PC-9 (cell line): ENCODE measurements around the gene RGS7. TPM values are rescaled to one million over a fixed set of nuclear protein-coding genes. Genes with fewer than 3 reads are reported as not detected.

Source experiments
- BruUV-seq: library from RNA; stranded (reverse); fragments of 400-500 nt; replicated peaks from 2 replicates; lab custom pipeline; 2021; lab: Mats Ljungman, UMichigan
- CTCF ChIA-PET: fragments of 300-600 bp; sonication (Branson Sonifier 250); formaldehyde crosslinking; loops from one replicate; lab custom pipeline; 2022; ENCODE audit warnings: antibody characterized with exemption; lab: Charles Lee
- POLR2A ChIA-PET: fragments of 300-600 bp; sonication (Branson Sonifier 250); formaldehyde crosslinking; loops from one replicate; lab custom pipeline; 2022; ENCODE audit warnings: antibody characterized with exemption; ENCODE audit not compliant: unreplicated experiment; lab: Charles Lee
- DNase-seq, 2 experiments: peaks; one replicate each; pipeline versions ENCODE4 v3.0.0 to v3.0.0-alpha.2; 2015 to 2022; ENCODE audit warnings: mixed read lengths in 1 of 2
- H2AFZ ChIP-seq: fragments of 200-600 bp; sonication (generic); 2 replicates; pipeline ENCODE4 v1.8.1; 2017; ENCODE audit warnings: antibody characterized with exemption
- H3F3A ChIP-seq: fragments of 200-600 bp; sonication (generic); 2 replicates; pipeline ENCODE4 v1.8.1; 2017; ENCODE audit warnings: antibody characterized with exemption, mild to moderate bottlenecking, low read depth; ENCODE audit not compliant: insufficient read depth
- H3K27ac ChIP-seq: fragments of 200-600 bp; sonication (generic); 2 replicates; pipeline ENCODE4 v1.6.1; 2016; ENCODE audit warnings: mixed run types
- H3K27me3 ChIP-seq: fragments of 200-600 bp; sonication (generic); 2 replicates; pipeline ENCODE4 v1.6.1; 2016; ENCODE audit warnings: low read depth, mixed run types; ENCODE audit not compliant: insufficient read depth
- H3K36me3 ChIP-seq: fragments of 200-600 bp; sonication (generic); 2 replicates; pipeline ENCODE4 v1.6.1; 2016; ENCODE audit warnings: low read depth, mixed run types
- H3K4me1 ChIP-seq: fragments of 200-600 bp; sonication (generic); replicated peaks from 2 replicates; pipeline ENCODE4 v1.6.1; 2016; ENCODE audit warnings: mixed run types; ENCODE audit not compliant: insufficient read depth
- H3K4me2 ChIP-seq: fragments of 200-600 bp; sonication (generic); 2 replicates; pipeline ENCODE4 v1.6.1; 2017; ENCODE audit warnings: mixed run types
- H3K4me3 ChIP-seq: fragments of 200-600 bp; sonication (generic); 2 replicates; pipeline ENCODE4 v1.6.1; 2016; ENCODE audit warnings: mixed run types
- H3K79me2 ChIP-seq: fragments of 200-600 bp; sonication (generic); 2 replicates; pipeline ENCODE4 v1.6.1; 2017; ENCODE audit warnings: low read depth, mixed run types
- H3K9me2 ChIP-seq: fragments of 200-600 bp; sonication (generic); 2 replicates; pipeline ENCODE4 v1.8.1; 2017; ENCODE audit warnings: mild to moderate bottlenecking; ENCODE audit not compliant: insufficient read depth
- H3K9me3 ChIP-seq: fragments of 200-600 bp; sonication (generic); 2 replicates; pipeline ENCODE4 v1.8.1; 2016; ENCODE audit warnings: low read depth; ENCODE audit not compliant: insufficient read depth
- H4K20me1 ChIP-seq: fragments of 200-600 bp; sonication (generic); 2 replicates; pipeline ENCODE4 v1.8.1; 2017; ENCODE audit not compliant: insufficient read depth
- EZH2 ChIP-seq: fragments of 200-600 bp; sonication (generic); IDR thresholded peaks from 2 replicates; pipeline ENCODE4 v1.8.0; 2017; ENCODE audit warnings: antibody characterized with exemption, low read depth
- intact Hi-C: fragments of 100-400 bp; cut with micrococcal nuclease; formaldehyde crosslinking; loops from one replicate; pipeline ENCODE4 v1.10.0; 2022; ENCODE audit not compliant: unreplicated experiment
- total RNA-seq: library from RNA; stranded (reverse); gene quantifications from 2 replicates; pipeline ENCODE4 v1.2.3, GENCODE V29; 2021
- TF ChIP-seq, protein P1 (sequence below): fragments of 200-600 bp; sonication (generic); conservative IDR thresholded peaks from 2 replicates; pipeline ENCODE4 v1.6.1; 2017; ENCODE audit warnings: mixed run types, antibody characterized with exemption, mild to moderate bottlenecking, moderate library complexity

Gene RGS7
- total RNA-seq, 1 experiment from 2014 or later, result 5.8 TPM

DNA sequence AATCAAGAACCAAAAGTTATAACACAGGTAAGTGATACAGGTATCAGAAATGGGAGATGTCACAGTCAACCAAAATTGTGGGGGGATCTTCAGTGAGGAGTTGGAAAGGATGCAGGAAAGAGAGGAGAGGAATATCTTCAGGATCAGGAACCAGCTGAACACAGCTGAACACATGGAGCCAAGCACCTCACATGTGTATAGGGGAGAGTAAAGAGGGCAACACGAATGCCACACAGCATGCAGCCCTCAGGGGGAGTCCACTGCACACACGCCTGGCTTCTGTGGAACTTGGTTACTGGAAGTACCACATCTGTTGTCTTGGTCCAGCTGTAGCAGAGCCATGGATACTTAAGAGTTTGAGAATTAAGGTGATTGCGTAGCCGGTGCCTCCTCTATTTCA lies 218.8 kb downstream of the RGS7 start:
- Histone ChIP-seq H3K27me3 (peaks cover 8% of the 10 kb centered on the region; the same call in 1 of the 2 replicates), H4K20me1 (no peaks in the 10 kb centered on the region), H3K4me3 (no peak overlapping the region), H3K4me2 (no peak overlapping the region), H3K9me3 (no peaks in the 10 kb centered on the region), H3K36me3 (no peaks in the 10 kb centered on the region), H3K4me1 (no peaks in the 10 kb centered on the region), H2AFZ (no peak overlapping the region), H3K9me2 (no peaks in the 10 kb centered on the region), H3F3A (no peaks in the 10 kb centered on the region), H3K27ac (no peak overlapping the region), H3K79me2 (no peaks in the 10 kb centered on the region)
- no peak for TF ChIP-seq EZH2
- TF ChIP-seq, protein P1, sequence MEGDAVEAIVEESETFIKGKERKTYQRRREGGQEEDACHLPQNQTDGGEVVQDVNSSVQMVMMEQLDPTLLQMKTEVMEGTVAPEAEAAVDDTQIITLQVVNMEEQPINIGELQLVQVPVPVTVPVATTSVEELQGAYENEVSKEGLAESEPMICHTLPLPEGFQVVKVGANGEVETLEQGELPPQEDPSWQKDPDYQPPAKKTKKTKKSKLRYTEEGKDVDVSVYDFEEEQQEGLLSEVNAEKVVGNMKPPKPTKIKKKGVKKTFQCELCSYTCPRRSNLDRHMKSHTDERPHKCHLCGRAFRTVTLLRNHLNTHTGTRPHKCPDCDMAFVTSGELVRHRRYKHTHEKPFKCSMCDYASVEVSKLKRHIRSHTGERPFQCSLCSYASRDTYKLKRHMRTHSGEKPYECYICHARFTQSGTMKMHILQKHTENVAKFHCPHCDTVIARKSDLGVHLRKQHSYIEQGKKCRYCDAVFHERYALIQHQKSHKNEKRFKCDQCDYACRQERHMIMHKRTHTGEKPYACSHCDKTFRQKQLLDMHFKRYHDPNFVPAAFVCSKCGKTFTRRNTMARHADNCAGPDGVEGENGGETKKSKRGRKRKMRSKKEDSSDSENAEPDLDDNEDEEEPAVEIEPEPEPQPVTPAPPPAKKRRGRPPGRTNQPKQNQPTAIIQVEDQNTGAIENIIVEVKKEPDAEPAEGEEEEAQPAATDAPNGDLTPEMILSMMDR, result no peak
- intact Hi-C loops, result no loop called here
- ChIA-PET POLR2A (no interaction called here), CTCF (no interaction called here)
- no TSS peak for BruUV-seq
- no peak for DNase-seq

DNA sequence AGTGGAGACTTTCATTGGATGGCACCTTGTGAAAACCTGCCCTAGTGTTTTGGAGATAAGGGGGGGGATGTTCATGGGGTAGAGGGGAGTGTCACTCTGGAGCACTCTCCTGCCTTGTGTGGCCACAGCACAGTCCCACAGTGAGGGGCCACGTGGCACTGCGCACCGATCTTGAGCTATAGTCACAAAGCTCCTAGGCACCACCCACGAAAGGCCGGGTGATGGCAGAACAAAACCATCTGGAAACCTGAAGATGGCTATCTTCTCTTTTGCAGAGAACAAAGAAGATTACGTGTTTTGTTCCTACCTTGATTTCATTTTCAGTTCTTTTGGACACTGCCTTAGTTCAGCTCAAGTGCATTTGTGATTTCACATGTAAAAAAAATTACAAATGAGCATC lies 220.6 kb downstream of the RGS7 start:
- Histone ChIP-seq H3K27me3 (peaks cover 8% of the 10 kb centered on the region; the same call in 1 of the 2 replicates), H3K9me2 (no peaks in the 10 kb centered on the region), H4K20me1 (no peaks in the 10 kb centered on the region), H3F3A (no peaks in the 10 kb centered on the region), H3K79me2 (no peaks in the 10 kb centered on the region), H3K9me3 (no peaks in the 10 kb centered on the region), H2AFZ (no peak overlapping the region), H3K4me3 (no peak overlapping the region), H3K4me1 (no peaks in the 10 kb centered on the region), H3K36me3 (no peaks in the 10 kb centered on the region), H3K27ac (no peak overlapping the region), H3K4me2 (no peak overlapping the region)
- intact Hi-C loops, result no loop called here
- TF ChIP-seq, protein P1, result no peak
- no peak for TF ChIP-seq EZH2
- POLR2A ChIA-PET, result no interaction called here
- no peak for DNase-seq
- CTCF ChIA-PET, result no interaction called here
- BruUV-seq, result no TSS peak

DNA sequence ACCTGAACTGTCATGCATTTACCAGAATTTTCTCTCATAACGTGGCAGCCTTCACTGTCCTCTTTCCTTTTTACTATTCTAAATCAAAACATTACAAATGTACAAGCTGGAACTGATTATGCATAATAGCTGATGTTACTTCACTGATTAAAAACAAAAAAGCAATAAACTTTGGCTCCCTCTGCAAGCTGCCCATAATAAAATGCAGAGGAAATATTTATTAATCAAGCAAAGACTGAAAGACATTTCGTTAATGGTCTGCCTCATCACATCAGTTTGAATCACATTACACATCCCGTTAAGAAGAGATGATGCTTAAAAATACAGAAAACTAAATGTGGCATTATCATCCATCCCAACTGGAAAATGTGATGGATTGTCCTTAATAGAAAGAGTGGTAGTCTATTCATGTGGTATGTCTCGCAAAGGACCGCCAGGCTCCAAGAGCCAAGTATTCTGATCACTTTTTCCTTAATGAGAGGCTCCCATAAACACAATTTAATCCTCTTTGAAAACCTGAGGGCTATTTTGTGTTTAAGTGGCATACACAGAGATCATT lies 225.3 kb downstream of the RGS7 start:
- ChIA-PET CTCF (no interaction called here), POLR2A (no interaction called here)
- H3K4me3 ChIP-seq, result no peak overlapping the region
- H4K20me1 ChIP-seq, result no peaks in the 10 kb centered on the region
- intact Hi-C loops, result no loop called here
- H3F3A ChIP-seq, result no peaks in the 10 kb centered on the region
- H3K4me1 ChIP-seq, result no peaks in the 10 kb centered on the region
- BruUV-seq, result no TSS peak
- no peak overlapping the region for H3K4me2 ChIP-seq
- H3K9me2 ChIP-seq, result no peaks in the 10 kb centered on the region
- no peak overlapping the region for H2AFZ ChIP-seq
- H3K27ac ChIP-seq, result no peak overlapping the region
- DNase-seq, result no peak
- no peaks in the 10 kb centered on the region for H3K79me2 ChIP-seq
- no peaks in the 10 kb centered on the region for H3K9me3 ChIP-seq
- H3K27me3 ChIP-seq, result peaks cover 15% of the 10 kb centered on the region; the same call in 1 of the 2 replicates
- no peaks in the 10 kb centered on the region for H3K36me3 ChIP-seq
- TF ChIP-seq EZH2, result no peak
- TF ChIP-seq, protein P1, result no peak
